T47D (cell line): ENCODE results near the gene LDHD.

ENCODE experiments used
- DNase-seq, 2 experiments: peaks; one replicate each; pipeline versions ENCODE4 v3.0.0 to v3.0.0-alpha.2; 2011 to 2012; ENCODE audit warnings: low read depth in 1 of 2, low spot score in 1 of 2
- JUND ChIP-seq: IDR thresholded peaks from 2 replicates; pipeline ENCODE4 v1.6.1; 2012; ENCODE audit warnings: low read depth
- in situ Hi-C: cut with HindIII; loops from 2 replicates; pipeline ENCODE4 v1.10.0; 2016; ENCODE audit warnings: low sequenced_read_pairs, low pct_unique_long_range_greater_than_20kb

LDHD gene

DNA sequence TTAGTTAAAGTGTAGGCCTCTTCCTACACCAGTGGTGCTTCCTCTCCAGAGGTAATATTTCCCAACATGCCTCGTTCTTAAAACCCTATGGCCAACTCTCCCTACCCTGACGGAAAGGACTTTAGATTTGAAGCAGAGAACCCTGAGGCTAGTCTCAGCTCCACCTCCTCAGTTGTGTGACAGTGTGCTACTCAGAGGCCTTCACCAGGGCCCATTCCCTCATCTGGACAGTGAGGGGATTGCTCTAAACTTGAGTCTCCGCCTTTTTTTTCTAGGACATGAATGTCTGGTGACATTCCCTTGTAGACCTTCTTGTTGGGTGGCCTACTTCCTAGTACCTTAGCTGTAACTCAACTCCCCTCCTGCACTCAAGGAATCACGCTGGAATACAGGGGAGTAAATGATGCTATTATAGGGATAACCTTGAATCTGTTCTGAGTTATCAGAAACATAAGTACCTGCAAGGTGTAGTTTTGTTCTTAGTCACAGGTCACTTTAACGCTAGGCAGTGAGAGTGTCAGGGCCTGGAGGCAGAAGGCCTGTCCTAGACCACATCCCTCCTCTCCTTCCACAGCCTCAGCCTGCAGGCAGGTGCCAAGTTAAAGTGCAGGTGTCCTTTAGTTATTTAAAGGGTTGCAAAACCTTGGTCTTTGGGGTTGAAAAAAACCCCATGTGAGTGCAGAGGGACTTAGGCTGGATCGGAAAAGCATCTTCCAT, 26.9 kb downstream of the LDHD start:
- TF ChIP-seq JUND: no peak
- DNase-seq: peak in 1 of 2 experiments; percentile 36
- in situ Hi-C loops: no loop called here

- TF ChIP-seq JUND: no peak
- DNase-seq: no peak
- in situ Hi-C loops: no loop called here
Measured at GRCh38 chr16:75088934-75089333, 27.6 kb downstream of the LDHD start.

GRCh38 chr16:75088216-75088615, 28.4 kb downstream of the LDHD start:
- DNase-seq: no peak
- TF ChIP-seq JUND: no peak
- in situ Hi-C loops: no loop called here

GRCh38 chr16:75087375-75087979, 29.1 kb downstream of the LDHD start:
- TF ChIP-seq JUND: no peak
- in situ Hi-C loops: no loop called here
- DNase-seq: peak in 1 of 2 experiments; percentile 57

DNA sequence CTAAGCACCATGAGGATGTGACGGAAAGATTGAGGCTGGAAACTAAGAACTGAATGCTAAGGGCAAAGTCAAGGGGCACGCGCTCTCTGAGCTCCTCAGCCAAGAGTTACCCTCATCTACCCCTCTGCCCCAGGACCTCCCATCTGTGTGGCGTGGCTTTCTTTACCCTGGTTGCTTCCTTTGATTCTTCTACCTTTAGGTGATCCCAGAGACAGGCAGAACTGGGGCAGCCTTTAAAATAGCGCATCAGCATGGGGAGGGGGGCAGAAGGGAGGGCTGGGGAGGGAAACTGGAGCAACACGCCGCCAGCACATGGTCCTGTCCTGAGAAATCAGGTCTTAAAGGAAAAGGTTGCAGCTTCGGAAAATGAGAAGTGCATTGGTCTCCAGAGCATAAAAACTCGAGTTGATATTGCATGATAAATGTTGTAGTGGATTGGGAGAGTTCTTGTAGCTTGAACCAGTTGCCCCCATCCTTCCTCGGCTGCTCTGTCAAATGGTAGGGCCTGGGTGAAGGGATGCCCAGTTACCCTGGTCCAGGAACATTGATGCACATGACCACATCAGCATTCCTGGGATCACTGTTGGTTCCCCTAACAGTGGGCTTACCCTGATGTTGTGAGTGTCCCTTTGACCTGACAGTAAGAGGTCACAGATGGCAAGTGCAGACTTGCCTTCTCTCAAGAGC, 29.7 kb downstream of the LDHD start:
- in situ Hi-C loops: no loop called here
- DNase-seq: no peak
- TF ChIP-seq JUND: no peak

GRCh38 chr16:75086281-75086680, 30.3 kb downstream of the LDHD start:
- DNase-seq: no peak
- in situ Hi-C loops: no loop called here
- TF ChIP-seq JUND: no peak

DNA sequence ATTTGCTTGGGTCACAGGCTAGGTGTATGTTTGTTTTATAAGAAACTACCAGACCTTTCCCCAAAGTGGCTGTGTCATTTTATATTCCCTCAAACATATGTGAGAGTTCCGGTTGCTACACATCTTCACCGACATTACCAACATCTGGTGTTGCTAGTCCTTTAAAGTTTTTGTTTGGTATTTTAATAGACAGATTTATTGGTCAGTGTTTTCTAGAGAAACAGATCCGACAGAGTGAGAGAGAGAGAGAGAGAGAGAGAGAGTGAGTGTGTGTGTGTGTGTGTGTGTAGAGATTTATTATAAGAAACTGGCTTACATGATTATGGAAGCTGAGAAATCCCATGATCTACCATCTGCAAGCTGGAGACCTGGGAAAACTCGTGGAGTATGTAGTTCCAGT, 31.0 kb downstream of the LDHD start:
- no peak for DNase-seq
- no peak for TF ChIP-seq JUND
- in situ Hi-C loops: no loop called here

DNA sequence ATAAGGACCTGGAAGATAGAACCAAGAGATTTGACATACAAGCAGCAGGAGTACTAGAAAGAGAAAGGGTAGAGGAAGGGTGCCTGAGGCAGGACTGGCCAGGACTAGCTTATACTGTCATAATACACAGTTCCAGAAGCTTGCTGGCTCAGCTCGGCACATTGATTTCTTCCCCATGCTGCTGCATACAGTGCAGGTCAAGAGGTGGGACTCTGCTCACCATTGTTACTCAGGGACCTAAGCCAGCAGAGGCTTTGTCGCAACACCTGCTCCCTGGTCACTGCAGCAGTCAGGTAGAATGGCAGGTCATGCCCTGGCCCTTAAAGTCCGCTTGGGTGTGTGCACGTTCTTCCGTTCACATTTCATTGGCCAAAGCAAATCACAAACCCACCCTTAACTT, 32.8 kb downstream of the LDHD start:
- TF ChIP-seq JUND: no peak
- in situ Hi-C loops: no loop called here
- no peak for DNase-seq

DNA sequence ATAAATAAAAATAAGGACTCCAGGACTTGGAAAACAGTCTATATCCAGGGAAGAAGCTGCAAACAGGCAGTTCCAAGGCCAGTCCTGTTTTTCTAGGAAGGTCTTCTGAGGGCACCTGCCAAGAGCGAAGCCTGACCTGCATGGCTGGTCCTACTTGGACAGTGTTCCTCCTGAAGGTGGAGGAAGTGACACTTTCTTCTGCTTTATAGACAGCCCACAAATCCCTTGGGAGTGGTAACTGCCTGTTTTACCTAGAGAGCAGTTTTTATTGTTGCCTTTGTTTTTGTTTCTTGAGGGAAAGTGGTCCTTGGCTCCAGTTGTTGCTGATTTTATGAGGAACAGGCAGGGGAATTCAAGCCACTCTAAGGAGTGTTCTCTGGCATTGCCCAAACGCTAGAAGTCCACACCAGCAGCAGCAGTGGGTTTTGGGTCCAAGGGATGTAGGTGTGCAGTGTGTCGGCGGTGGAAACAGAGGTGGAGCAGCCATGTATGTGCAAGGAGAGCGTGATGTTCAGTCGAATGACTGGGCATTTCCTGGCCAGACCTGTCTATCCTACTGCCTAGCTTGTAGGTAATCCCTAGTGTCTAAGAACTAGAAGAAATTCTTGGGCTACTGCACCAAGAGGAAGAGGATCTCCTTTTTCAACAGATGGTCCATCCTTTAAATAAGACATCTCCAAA, 35.3 kb downstream of the LDHD start:
- in situ Hi-C loops: no loop called here

GRCh38 chr16:75080205-75081029, 36.2 kb downstream of the LDHD start:
- no peak for TF ChIP-seq JUND
- no peak for DNase-seq
- in situ Hi-C loops: no loop called here

More for the DNA sequence above, 35.3 kb downstream of the LDHD start:
- DNase-seq: no peak
- TF ChIP-seq JUND: no peak

DNA sequence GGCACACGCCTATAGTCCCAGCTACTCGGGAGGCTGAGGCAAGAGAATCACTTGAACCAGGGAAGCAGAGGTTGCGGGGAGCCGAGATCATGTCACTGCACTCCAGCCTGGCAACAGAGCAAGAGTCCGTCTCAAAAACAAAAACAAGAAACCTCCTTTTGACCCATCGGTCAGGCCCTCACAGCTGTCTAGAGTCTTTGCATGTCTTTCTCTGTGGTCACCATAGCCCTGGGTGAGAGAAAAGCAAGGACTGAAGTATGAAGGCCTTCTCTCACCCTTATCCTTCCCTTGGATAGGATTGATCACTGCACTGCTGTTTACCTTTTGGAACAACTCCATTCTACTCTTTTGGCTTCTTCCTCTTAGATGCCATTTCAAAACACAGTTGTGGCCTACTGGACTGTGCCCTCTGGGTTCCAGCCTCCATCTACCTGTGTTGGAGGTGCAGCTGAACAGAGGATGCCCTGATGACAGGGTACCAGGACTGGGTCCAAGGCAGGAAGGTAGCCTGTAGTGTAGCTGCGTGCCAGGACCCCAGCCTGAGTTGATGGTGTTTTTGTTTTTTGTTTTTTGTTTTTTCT, 37.1 kb downstream of the LDHD start:
- in situ Hi-C loops: no loop called here
- DNase-seq: no peak

GRCh38 chr16:75078886-75079285, 37.7 kb downstream of the LDHD start:
- in situ Hi-C loops: no loop called here

More for the DNA sequence above, 37.1 kb downstream of the LDHD start:
- TF ChIP-seq JUND: no peak

More at GRCh38 chr16:75078886-75079285, 37.7 kb downstream of the LDHD start:
- DNase-seq: no peak
- no peak for TF ChIP-seq JUND
